ENCODE measurements around the gene SLC7A7.

DNA sequence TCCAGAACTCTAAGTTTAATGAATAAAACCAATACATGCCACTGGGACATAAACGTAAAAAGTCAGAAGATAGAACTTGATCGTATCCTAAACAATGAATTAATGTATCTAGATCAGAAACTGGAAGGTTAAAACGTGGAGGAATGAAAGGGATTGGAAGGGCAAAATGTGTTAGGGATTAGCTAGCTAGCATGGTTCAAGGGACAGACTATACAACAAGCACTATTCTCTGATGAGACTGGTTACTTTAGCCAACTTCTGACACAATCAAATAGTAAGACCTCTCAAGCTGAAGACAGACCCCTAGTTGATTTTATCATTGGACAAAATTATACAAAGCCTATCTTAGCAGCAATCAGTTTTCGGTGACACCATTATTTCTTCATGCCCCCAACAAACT, 67.5 kb downstream of the SLC7A7 start:
- TF ChIP-seq, protein P1, sequence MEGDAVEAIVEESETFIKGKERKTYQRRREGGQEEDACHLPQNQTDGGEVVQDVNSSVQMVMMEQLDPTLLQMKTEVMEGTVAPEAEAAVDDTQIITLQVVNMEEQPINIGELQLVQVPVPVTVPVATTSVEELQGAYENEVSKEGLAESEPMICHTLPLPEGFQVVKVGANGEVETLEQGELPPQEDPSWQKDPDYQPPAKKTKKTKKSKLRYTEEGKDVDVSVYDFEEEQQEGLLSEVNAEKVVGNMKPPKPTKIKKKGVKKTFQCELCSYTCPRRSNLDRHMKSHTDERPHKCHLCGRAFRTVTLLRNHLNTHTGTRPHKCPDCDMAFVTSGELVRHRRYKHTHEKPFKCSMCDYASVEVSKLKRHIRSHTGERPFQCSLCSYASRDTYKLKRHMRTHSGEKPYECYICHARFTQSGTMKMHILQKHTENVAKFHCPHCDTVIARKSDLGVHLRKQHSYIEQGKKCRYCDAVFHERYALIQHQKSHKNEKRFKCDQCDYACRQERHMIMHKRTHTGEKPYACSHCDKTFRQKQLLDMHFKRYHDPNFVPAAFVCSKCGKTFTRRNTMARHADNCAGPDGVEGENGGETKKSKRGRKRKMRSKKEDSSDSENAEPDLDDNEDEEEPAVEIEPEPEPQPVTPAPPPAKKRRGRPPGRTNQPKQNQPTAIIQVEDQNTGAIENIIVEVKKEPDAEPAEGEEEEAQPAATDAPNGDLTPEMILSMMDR (IDR thresholded peaks at IDR 0.05), result no peak
- no peak for TF ChIP-seq POLR2AphosphoS5 (IDR thresholded peaks at IDR 0.05)
- no peak for TF ChIP-seq POLR2A (IDR thresholded peaks at IDR 0.05)
